ENCODE measurements around the gene RXYLT1. TPM values are rescaled to one million over a fixed set of nuclear protein-coding genes. Genes with fewer than 3 reads are reported as not detected.
"Not testable (repeated sequence)": the region's sequence is repeated elsewhere in the genome, so short reads cannot be mapped to it uniquely, and the experiment has no call there.

The RXYLT1 gene
- total and polyA plus RNA-seq, 2 donors (not counting 1 experiment from before 2014, with no cell fraction given): 13.2 to 19.6 TPM

GRCh38 chr12:63746470-63746869 is 33.2 kb upstream of the RXYLT1 start:
- DNase-seq (ENCODE audit: low read depth in 2 of 2); H3K9me3 ChIP-seq (ENCODE audit: control insufficient read depth, insufficient read depth, low read depth, low read length); H3K79me2 ChIP-seq (ENCODE audit: control insufficient read depth, insufficient read depth, low read length); H3K9ac ChIP-seq (ENCODE audit: insufficient read depth, low read length); H3K4me1 ChIP-seq (ENCODE audit: control insufficient read depth, extremely low read depth, insufficient read depth, low read length); H3K36me3 ChIP-seq (ENCODE audit: control insufficient read depth, insufficient read depth, low read length); H4K20me1 ChIP-seq (ENCODE audit: control insufficient read depth, extremely low read depth, insufficient read depth, low read length); H3K27me3 ChIP-seq (ENCODE audit: control insufficient read depth, insufficient read depth, low read length); H3K27ac ChIP-seq (ENCODE audit: insufficient read depth, low read length); H2AFZ ChIP-seq (ENCODE audit: low read length); H3K4me3 ChIP-seq (replicated peaks in 1 of 4; ENCODE audit: control extremely low read depth in 1 of 4, insufficient read depth in 1 of 4, low read depth in 3 of 4, low read length in 4 of 4); H3K4me2 ChIP-seq (ENCODE audit: extremely low read depth, insufficient read depth, low read length): not testable (repeated sequence)

GRCh38 chr12:63747136-63747535 is 32.6 kb upstream of the RXYLT1 start:
- H2AFZ ChIP-seq (ENCODE audit: low read length); H3K79me2 ChIP-seq (ENCODE audit: control insufficient read depth, insufficient read depth, low read length); DNase-seq (ENCODE audit: low read depth in 2 of 2); H3K4me2 ChIP-seq (ENCODE audit: extremely low read depth, insufficient read depth, low read length); H3K4me3 ChIP-seq (replicated peaks in 1 of 4; ENCODE audit: control extremely low read depth in 1 of 4, insufficient read depth in 1 of 4, low read depth in 3 of 4, low read length in 4 of 4); H3K27me3 ChIP-seq (ENCODE audit: control insufficient read depth, insufficient read depth, low read length); H3K27ac ChIP-seq (ENCODE audit: insufficient read depth, low read length); H3K9ac ChIP-seq (ENCODE audit: insufficient read depth, low read length); H4K20me1 ChIP-seq (ENCODE audit: control insufficient read depth, extremely low read depth, insufficient read depth, low read length); H3K36me3 ChIP-seq (ENCODE audit: control insufficient read depth, insufficient read depth, low read length); H3K4me1 ChIP-seq (ENCODE audit: control insufficient read depth, extremely low read depth, insufficient read depth, low read length); H3K9me3 ChIP-seq (ENCODE audit: control insufficient read depth, insufficient read depth, low read depth, low read length): not testable (repeated sequence)

GRCh38 chr12:63747553-63747952 is 32.2 kb upstream of the RXYLT1 start:
- Histone ChIP-seq H3K9ac (ENCODE audit: insufficient read depth, low read length) (no peak overlapping the region), H3K36me3 (ENCODE audit: control insufficient read depth, insufficient read depth, low read length) (no peaks in the 10 kb centered on the region), H3K4me2 (ENCODE audit: extremely low read depth, insufficient read depth, low read length) (no peak overlapping the region), H3K79me2 (ENCODE audit: control insufficient read depth, insufficient read depth, low read length) (no peaks in the 10 kb centered on the region), H3K4me3 (replicated peaks in 1 of 4; ENCODE audit: control extremely low read depth in 1 of 4, insufficient read depth in 1 of 4, low read depth in 3 of 4, low read length in 4 of 4) (no peak overlapping the region), H4K20me1 (ENCODE audit: control insufficient read depth, extremely low read depth, insufficient read depth, low read length) (no peaks in the 10 kb centered on the region), H3K27me3 (ENCODE audit: control insufficient read depth, insufficient read depth, low read length) (no peaks in the 10 kb centered on the region), H2AFZ (ENCODE audit: low read length) (no peak overlapping the region), H3K27ac (ENCODE audit: insufficient read depth, low read length) (no peak overlapping the region), H3K4me1 (ENCODE audit: control insufficient read depth, extremely low read depth, insufficient read depth, low read length) (no peaks in the 10 kb centered on the region), H3K9me3 (ENCODE audit: control insufficient read depth, insufficient read depth, low read depth, low read length) (no peaks in the 10 kb centered on the region)
- no peak for DNase-seq (ENCODE audit: low read depth in 2 of 2)
- TF ChIP-seq EZH2 (IDR thresholded peaks at IDR 0.05; ENCODE audit: low read length, missing control alignments): no peak
- TF ChIP-seq CTCF (conservative IDR thresholded peaks at IDR 0.05 in 1 of 2, IDR thresholded peaks at IDR 0.05 in 1 of 2; ENCODE audit: low read depth in 1 of 2, low read length in 2 of 2): no peak

GRCh38 chr12:63752283-63752682 is 27.4 kb upstream of the RXYLT1 start:
- Histone ChIP-seq H3K4me1 (ENCODE audit: control insufficient read depth, extremely low read depth, insufficient read depth, low read length) (no peaks in the 10 kb centered on the region), H2AFZ (ENCODE audit: low read length) (no peak overlapping the region), H3K27me3 (ENCODE audit: control insufficient read depth, insufficient read depth, low read length) (peaks cover 4% of the 10 kb centered on the region), H3K9me3 (ENCODE audit: control insufficient read depth, insufficient read depth, low read depth, low read length) (no peaks in the 10 kb centered on the region), H3K27ac (ENCODE audit: insufficient read depth, low read length) (no peak overlapping the region), H3K36me3 (ENCODE audit: control insufficient read depth, insufficient read depth, low read length) (no peaks in the 10 kb centered on the region), H3K4me2 (ENCODE audit: extremely low read depth, insufficient read depth, low read length) (no peak overlapping the region), H3K4me3 (replicated peaks in 1 of 4; ENCODE audit: control extremely low read depth in 1 of 4, insufficient read depth in 1 of 4, low read depth in 3 of 4, low read length in 4 of 4) (no peak overlapping the region), H3K79me2 (ENCODE audit: control insufficient read depth, insufficient read depth, low read length) (no peaks in the 10 kb centered on the region), H3K9ac (ENCODE audit: insufficient read depth, low read length) (no peak overlapping the region), H4K20me1 (ENCODE audit: control insufficient read depth, extremely low read depth, insufficient read depth, low read length) (no peaks in the 10 kb centered on the region)
- TF ChIP-seq EZH2 (IDR thresholded peaks at IDR 0.05; ENCODE audit: low read length, missing control alignments) (no peak), CTCF (conservative IDR thresholded peaks at IDR 0.05 in 1 of 2, IDR thresholded peaks at IDR 0.05 in 1 of 2; ENCODE audit: low read depth in 1 of 2, low read length in 2 of 2) (no peak)
- DNase-seq (ENCODE audit: low read depth in 2 of 2): no peak

Data from fibroblast of lung (primary cell).